Peyer's patch (tissue), 4 donors: ENCODE results near the gene C1orf198.

Experiments
- CTCF ChIP-seq, 6 experiments: fragments of 450-650 bp in 4 of 6; fragments of 200-600 bp in 2 of 6; sonication (generic) in 1 of 6; IDR thresholded peaks; one replicate each; pipeline ENCODE4 v1.5.1; 2017 to 2019; ENCODE audit warnings: antibody characterized with exemption in 6 of 6, mild to moderate bottlenecking in 3 of 6, moderate library complexity in 1 of 6
- POLR2A ChIP-seq, 2 donors: fragments of 450-650 bp; IDR thresholded peaks; one replicate each; pipeline ENCODE4 v1.5.1; 2017; ENCODE audit warnings: antibody characterized with exemption in 2 of 2, mild to moderate bottlenecking in 2 of 2, moderate library complexity in 2 of 2

- no peak for TF ChIP-seq CTCF (IDR thresholded peaks at IDR 0.05)
- TF ChIP-seq POLR2A (IDR thresholded peaks at IDR 0.05), result no peak
Measured at GRCh38 chr1:230853731-230854130, 14.6 kb downstream of the C1orf198 start.
